Sigmoid colon (tissue), 7 donors: ENCODE results near the gene F8A1. TPM values are rescaled to one million over a fixed set of nuclear protein-coding genes. Genes with fewer than 3 reads are reported as not detected.
"Not testable (repeated sequence)": the region's sequence is repeated elsewhere in the genome, so short reads cannot be mapped to it uniquely, and the experiment has no call there.

ENCODE experiments used
- DNase-seq: peaks from one replicate; pipeline ENCODE4 v3.0.0-alpha.2; 2019
- H3K27ac ChIP-seq, 4 donors: fragments of 200-600 bp; sonication (generic); one replicate each; pipeline ENCODE4 v1.5.1; 2016 to 2019; ENCODE audit warnings: mild to moderate bottlenecking in 1 of 4
- H3K27me3 ChIP-seq, 3 donors: fragments of 200-600 bp; sonication (generic); one replicate each; pipeline ENCODE4 v1.5.1; 2019; ENCODE audit warnings: mild to moderate bottlenecking in 1 of 3
- H3K36me3 ChIP-seq, 4 donors: fragments of 200-600 bp; sonication (generic); one replicate each; pipeline ENCODE4 v1.5.1; 2016 to 2019
- H3K4me1 ChIP-seq, 4 donors: fragments of 200-600 bp; sonication (generic); one replicate each; pipeline ENCODE4 v1.5.1; 2017 to 2019
- H3K4me3 ChIP-seq, 4 donors: fragments of 200-600 bp; sonication (generic); one replicate each; pipeline ENCODE4 v1.5.1; 2017 to 2019; ENCODE audit warnings: mild to moderate bottlenecking in 2 of 4, moderate library complexity in 1 of 4
- H3K9me3 ChIP-seq, 4 donors: fragments of 200-600 bp in 3 of 4; sonication (generic) in 3 of 4; one replicate each; pipeline versions ENCODE4 v1.5.1 to v1.6.1; 2013 to 2019
- CTCF ChIP-seq, 4 experiments: fragments of 450-650 bp in 3 of 4; fragments of 200-600 bp in 1 of 4; IDR thresholded peaks; one replicate each; pipeline ENCODE4 v1.5.1; 2016 to 2019; ENCODE audit warnings: antibody characterized with exemption in 4 of 4, mild to moderate bottlenecking in 3 of 4, moderate library complexity in 2 of 4
- EP300 ChIP-seq, 4 donors: sonication (generic); formaldehyde crosslinking; IDR thresholded peaks; one replicate each; pipeline ENCODE4 v1.6.1; 2017; ENCODE audit warnings: antibody characterized with exemption in 4 of 4
- POLR2AphosphoS5 ChIP-seq, 4 donors: sonication (generic); formaldehyde crosslinking; IDR thresholded peaks; one replicate each; pipeline ENCODE4 v1.6.1; 2017; ENCODE audit warnings: antibody characterized with exemption in 4 of 4
- WGBS, 2 donors: extraction: QIAGEN DNeasy Blood & Tissue Kit; methylation state at CpG; one replicate each; pipeline ENCODE4 v1.1.7; 2013; 5-methylcytosine and 5-hydroxymethylcytosine counted together
- intact Hi-C: fragments of 100-400 bp; cut with DNase I; formaldehyde crosslinking; loops from one replicate; pipeline ENCODE4 v1.15.1; 2023
- polyA plus RNA-seq, 3 donors: library from polyadenylated mRNA; stranded (reverse); fragments of 200-250 nt; gene quantifications; one replicate each; pipeline ENCODE4 v1.2.3, GENCODE V29; 2013
- small RNA-seq, 3 donors: library from RNA; depleted of rRNA; stranded (forward); fragments of <200 nt; gene quantifications; one replicate each; pipeline ENCODE3, GENCODE V24; 2016
- total RNA-seq, 4 donors: library from RNA; depleted of rRNA; stranded (reverse); fragments of >200 nt; gene quantifications; one replicate each; pipeline ENCODE4 v1.1.0, GENCODE V29; 2016
- donor health status: healthy with polysubstance abuse.
- donor health status: Bipolar disorder and iron deficiency.
- donor health status: healthy.

Gene F8A1
- total and polyA plus RNA-seq, 7 donors, result 3.6 to 22.2 (median 10.1) TPM; not detected in 1

GRCh38 chrX:154918060-154918483, 31.9 kb downstream of the F8A1 start:
- 3 to 9% methylated on average over 5 of the region's 5 CpGs for WGBS, 2 donors
- Histone ChIP-seq H3K4me1 (no peaks in the 10 kb centered on the region), H3K27ac (no peak overlapping the region), H3K9me3 (no peaks in the 10 kb centered on the region), H3K4me3 (peak overlapping the region in 1 of 4 donors; percentile 13), H3K36me3 (no peaks in the 10 kb centered on the region), H3K27me3 (no peaks in the 10 kb centered on the region)
- DNase-seq, result peak; percentile 86
- TF ChIP-seq POLR2AphosphoS5 (IDR thresholded peaks at IDR 0.05), result peak in 1 of 4 donors; percentile 31
- peak in 3 of 4 experiments; percentile 17 to 49 (median 18) for TF ChIP-seq CTCF (IDR thresholded peaks at IDR 0.05)
- TF ChIP-seq EP300 (IDR thresholded peaks at IDR 0.05), result no peak
- intact Hi-C loops, result loop anchor here (5.0 to 10.0 kb wide), 2 partner anchors 137 to 904 kb away; no protein-coding TSS in a partner anchor

GRCh38 chrX:154924771-154925170, 38.6 kb downstream of the F8A1 start:
- H3K27ac ChIP-seq, H3K27me3 ChIP-seq, H3K9me3 ChIP-seq, DNase-seq, H3K36me3 ChIP-seq, intact Hi-C loops, H3K4me1 ChIP-seq, H3K4me3 ChIP-seq: not testable (repeated sequence)
- WGBS, 2 donors, result 95% methylated on average over 5 of the region's 5 CpGs

Small RNA genes lying within 50 kb of the gene (small RNA-seq; reads per million reads assigned to genes)
- 0 reads per million in 3 donors for gene MIR1184-1

Other genes with a start within 250 kb of the F8A1 start
- gene CTAG2, start 232.8 kb upstream of the F8A1 start, total RNA-seq, result not detected
- 1 to 10 TPM in 1 of 3 donors, not detected in 2; 3.0 TPM for gene CTAG2, start 232.8 kb upstream of the F8A1 start, polyA plus RNA-seq
- 1 to 10 TPM; 2.0 to 5.5 (median 4.1) TPM for gene GAB3, start 135.3 kb upstream of the F8A1 start, total RNA-seq
- 1 to 10 TPM in 1 of 3 donors, under 1 TPM in 2; 0.46 to 2.5 (median 0.60) TPM for gene GAB3, start 135.3 kb upstream of the F8A1 start, polyA plus RNA-seq
- gene DKC1, start 123.5 kb upstream of the F8A1 start, total RNA-seq, result 10 to 100 TPM; 18.2 to 38.8 (median 19.2) TPM
- 10 to 100 TPM; 19.7 to 47.5 (median 24.0) TPM for gene DKC1, start 123.5 kb upstream of the F8A1 start, polyA plus RNA-seq
- 10 to 100 TPM; 24.6 to 36.7 (median 28.2) TPM for gene MPP1, start 80.9 kb upstream of the F8A1 start, total RNA-seq
- 10 to 100 TPM; 16.4 to 30.3 (median 22.2) TPM for gene MPP1, start 80.9 kb upstream of the F8A1 start, polyA plus RNA-seq
- gene SMIM9, start 51.7 kb upstream of the F8A1 start, total RNA-seq, result 1 to 10 TPM in 1 of 4 donors, not detected in 3; 2.3 TPM
- not detected for gene SMIM9, start 51.7 kb upstream of the F8A1 start, polyA plus RNA-seq
- gene F8, start 136.4 kb downstream of the F8A1 start, total RNA-seq, result 10 to 100 TPM; 10.0 to 20.2 (median 12.9) TPM
- gene F8, start 136.4 kb downstream of the F8A1 start, polyA plus RNA-seq, result 1 to 10 TPM; 2.4 to 3.7 (median 3.6) TPM
- 100 to 1,000 TPM in 1 of 4 donors, 10 to 100 TPM in 3; 83.1 to 101 (median 97.6) TPM for gene FUNDC2, start 140.5 kb downstream of the F8A1 start, total RNA-seq
- 100 to 1,000 TPM in 1 of 3 donors, 10 to 100 TPM in 2; 74.0 to 109 (median 76.3) TPM for gene FUNDC2, start 140.5 kb downstream of the F8A1 start, polyA plus RNA-seq
- 10 to 100 TPM; 19.4 to 37.2 (median 30.2) TPM for gene CMC4, start 184.8 kb downstream of the F8A1 start, total RNA-seq
- gene CMC4, start 184.8 kb downstream of the F8A1 start, polyA plus RNA-seq, result 10 to 100 TPM; 10.5 to 25.7 (median 13.8) TPM
- 1 to 10 TPM; 3.1 to 3.9 (median 3.7) TPM for gene MTCP1, start 184.8 kb downstream of the F8A1 start, total RNA-seq
- gene MTCP1, start 184.8 kb downstream of the F8A1 start, polyA plus RNA-seq, result 10 to 100 TPM in 2 of 3 donors, 1 to 10 TPM in 1; 3.5 to 13.8 (median 12.5) TPM
- 10 to 100 TPM; 12.8 to 15.3 (median 14.2) TPM for gene BRCC3, start 185.2 kb downstream of the F8A1 start, total RNA-seq
- gene BRCC3, start 185.2 kb downstream of the F8A1 start, polyA plus RNA-seq, result 10 to 100 TPM; 18.6 to 28.7 (median 23.6) TPM